Thyroid gland (tissue), 4 donors: Measurements from ENCODE around the gene FAM177A1.

Experiments used
- POLR2A ChIP-seq, 2 donors: fragments of 450-650 bp; IDR thresholded peaks; one replicate each; pipeline ENCODE4 v1.6.1; 2017; ENCODE audit warnings: antibody characterized with exemption in 2 of 2, mild to moderate bottlenecking in 2 of 2, moderate library complexity in 1 of 2
- TF ChIP-seq, protein P1 (sequence below), 6 experiments: fragments of 200-600 bp in 3 of 6; fragments of 450-650 bp in 3 of 6; sonication (generic) in 3 of 6; IDR thresholded peaks; one replicate each; pipeline ENCODE4 v1.5.1; 2016 to 2019; ENCODE audit warnings: antibody characterized with exemption in 6 of 6, mild to moderate bottlenecking in 2 of 6, inconsistent platforms in 1 of 6, moderate library complexity in 1 of 6

DNA sequence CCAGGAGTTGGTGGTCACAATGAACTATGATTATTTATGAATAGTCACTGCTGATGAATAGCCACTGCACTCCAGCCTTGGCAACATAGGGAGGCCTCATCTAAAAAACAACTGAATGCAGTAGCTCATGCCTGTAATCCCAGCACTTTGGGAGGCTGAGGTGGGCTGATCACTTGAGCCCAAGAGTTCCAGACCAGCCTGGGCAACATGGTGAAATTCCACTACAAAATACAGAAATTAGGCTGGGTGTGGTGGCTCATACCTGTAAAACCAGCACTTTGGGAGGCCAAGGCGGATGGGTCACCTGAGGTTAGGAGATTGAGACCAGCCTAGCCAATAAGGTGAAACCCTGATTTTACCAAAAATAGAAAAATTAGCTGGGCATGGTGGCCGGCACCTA lies 13.5 kb upstream of the FAM177A1 start:
- TF ChIP-seq, protein P1, sequence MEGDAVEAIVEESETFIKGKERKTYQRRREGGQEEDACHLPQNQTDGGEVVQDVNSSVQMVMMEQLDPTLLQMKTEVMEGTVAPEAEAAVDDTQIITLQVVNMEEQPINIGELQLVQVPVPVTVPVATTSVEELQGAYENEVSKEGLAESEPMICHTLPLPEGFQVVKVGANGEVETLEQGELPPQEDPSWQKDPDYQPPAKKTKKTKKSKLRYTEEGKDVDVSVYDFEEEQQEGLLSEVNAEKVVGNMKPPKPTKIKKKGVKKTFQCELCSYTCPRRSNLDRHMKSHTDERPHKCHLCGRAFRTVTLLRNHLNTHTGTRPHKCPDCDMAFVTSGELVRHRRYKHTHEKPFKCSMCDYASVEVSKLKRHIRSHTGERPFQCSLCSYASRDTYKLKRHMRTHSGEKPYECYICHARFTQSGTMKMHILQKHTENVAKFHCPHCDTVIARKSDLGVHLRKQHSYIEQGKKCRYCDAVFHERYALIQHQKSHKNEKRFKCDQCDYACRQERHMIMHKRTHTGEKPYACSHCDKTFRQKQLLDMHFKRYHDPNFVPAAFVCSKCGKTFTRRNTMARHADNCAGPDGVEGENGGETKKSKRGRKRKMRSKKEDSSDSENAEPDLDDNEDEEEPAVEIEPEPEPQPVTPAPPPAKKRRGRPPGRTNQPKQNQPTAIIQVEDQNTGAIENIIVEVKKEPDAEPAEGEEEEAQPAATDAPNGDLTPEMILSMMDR (IDR thresholded peaks at IDR 0.05): no peak
- no peak for TF ChIP-seq POLR2A (IDR thresholded peaks at IDR 0.05)
